Measurements from ENCODE around the gene SAPCD2.
A peak's percentile ranks its signal among the peaks of the same experiment; 100 is the strongest.

The SAPCD2 gene

DNA sequence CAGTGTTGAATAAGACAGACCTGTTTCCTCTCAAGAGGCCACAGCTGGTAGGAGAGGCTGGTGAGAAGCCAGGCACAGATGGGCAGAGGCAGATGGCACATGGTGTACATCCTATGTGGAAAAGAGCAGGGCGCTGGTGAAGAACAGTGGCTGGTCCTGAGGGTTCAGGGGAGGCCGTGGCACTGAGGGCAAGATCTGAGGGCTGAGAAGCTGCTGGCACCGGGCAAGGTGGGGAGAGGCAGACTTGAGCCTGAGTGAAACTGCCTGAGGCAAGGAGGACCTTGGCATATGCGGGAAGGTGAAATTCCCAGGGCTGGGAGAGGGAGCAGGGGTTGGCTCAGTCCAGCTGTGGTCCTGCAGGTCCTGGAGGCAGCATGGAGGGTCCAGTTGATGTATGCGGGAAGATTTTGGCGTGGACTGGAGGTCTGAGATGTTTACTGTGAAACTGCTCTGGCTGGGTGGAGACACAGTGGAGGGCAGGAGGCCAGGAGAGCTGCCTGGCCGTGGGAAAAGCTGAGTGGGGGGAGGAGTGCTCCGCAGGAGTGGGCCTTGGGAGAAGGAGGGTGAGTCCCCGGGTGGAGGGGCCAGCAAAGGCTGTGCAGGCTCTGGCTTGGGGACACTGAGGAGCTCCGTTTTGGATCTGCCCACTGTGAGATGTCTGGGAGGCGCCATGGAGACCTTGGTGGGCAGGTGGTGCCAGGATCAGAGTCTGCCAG lies 19.0 kb upstream of the SAPCD2 start:
- Mint-ChIP-seq H3K36me3 (peaks cover 2% of the 10 kb centered on the region), H3K27ac (peak overlapping the region; percentile 43), H3K4me3 (peak overlapping the region; percentile 30), H3K9me3 (no peaks in the 10 kb centered on the region), H3K4me1 (peaks cover 42% of the 10 kb centered on the region), H3K27me3 (no peaks in the 10 kb centered on the region)

DNA sequence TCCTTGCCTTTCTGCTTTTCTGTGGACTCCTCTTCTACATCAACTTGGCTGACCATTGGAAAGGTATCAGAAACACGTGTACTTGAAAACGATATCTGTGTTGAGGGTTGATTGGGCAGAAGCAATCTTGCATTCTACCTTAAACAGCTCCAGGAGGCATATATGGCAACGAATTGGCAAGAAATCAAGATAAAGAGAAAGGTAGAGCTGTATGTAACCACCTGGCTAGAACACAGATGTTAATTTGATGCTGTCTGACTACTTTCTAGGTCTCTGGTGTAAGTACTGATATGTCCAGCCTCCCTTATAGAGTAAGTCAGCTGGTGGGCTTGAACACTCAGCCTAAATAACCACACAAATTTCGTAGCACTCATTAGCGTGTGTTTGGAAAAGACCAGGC lies 17.8 kb upstream of the SAPCD2 start:
- H3K36me3 Mint-ChIP-seq: peaks cover 2% of the 10 kb centered on the region

DNA sequence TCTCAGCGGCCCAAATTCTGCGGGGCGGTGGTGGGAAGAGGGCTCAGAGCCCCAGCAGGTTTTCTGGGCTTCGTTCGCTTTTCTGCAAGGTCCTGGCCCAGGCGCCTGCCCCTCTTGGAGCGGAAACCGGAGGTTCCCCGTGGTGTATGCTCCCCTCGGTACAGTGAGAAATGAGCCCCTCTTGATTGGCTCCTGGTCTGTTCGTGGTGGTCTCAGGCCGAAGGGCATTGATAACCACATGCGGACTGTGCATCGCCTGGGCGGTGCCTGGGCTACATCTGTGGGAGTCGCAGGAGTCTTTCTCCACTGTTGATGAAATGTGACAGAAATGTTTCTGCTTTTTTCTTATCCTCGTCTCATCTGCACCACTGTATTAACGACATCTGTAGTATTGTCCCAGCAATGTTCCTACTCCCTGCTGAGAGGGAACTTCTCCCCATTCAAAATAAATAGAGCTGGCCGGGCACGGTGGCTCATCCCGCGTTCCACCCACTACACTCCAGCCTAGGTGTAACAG lies 17.1 kb upstream of the SAPCD2 start:
- H3K4me1 Mint-ChIP-seq: peaks cover 34% of the 10 kb centered on the region
- peak overlapping the region; percentile 93 for H3K27ac Mint-ChIP-seq
- no peaks in the 10 kb centered on the region for H3K27me3 Mint-ChIP-seq
- H3K9me3 Mint-ChIP-seq: no peaks in the 10 kb centered on the region
- peak overlapping the region; percentile 89 for H3K4me3 Mint-ChIP-seq
- H3K36me3 Mint-ChIP-seq: peaks cover 2% of the 10 kb centered on the region

More for the DNA sequence above, 17.8 kb upstream of the SAPCD2 start:
- Mint-ChIP-seq H3K27me3 (no peaks in the 10 kb centered on the region), H3K9me3 (no peaks in the 10 kb centered on the region), H3K27ac (peak overlapping the region; percentile 93), H3K4me1 (peaks cover 39% of the 10 kb centered on the region), H3K4me3 (peak overlapping the region; percentile 89)

DNA sequence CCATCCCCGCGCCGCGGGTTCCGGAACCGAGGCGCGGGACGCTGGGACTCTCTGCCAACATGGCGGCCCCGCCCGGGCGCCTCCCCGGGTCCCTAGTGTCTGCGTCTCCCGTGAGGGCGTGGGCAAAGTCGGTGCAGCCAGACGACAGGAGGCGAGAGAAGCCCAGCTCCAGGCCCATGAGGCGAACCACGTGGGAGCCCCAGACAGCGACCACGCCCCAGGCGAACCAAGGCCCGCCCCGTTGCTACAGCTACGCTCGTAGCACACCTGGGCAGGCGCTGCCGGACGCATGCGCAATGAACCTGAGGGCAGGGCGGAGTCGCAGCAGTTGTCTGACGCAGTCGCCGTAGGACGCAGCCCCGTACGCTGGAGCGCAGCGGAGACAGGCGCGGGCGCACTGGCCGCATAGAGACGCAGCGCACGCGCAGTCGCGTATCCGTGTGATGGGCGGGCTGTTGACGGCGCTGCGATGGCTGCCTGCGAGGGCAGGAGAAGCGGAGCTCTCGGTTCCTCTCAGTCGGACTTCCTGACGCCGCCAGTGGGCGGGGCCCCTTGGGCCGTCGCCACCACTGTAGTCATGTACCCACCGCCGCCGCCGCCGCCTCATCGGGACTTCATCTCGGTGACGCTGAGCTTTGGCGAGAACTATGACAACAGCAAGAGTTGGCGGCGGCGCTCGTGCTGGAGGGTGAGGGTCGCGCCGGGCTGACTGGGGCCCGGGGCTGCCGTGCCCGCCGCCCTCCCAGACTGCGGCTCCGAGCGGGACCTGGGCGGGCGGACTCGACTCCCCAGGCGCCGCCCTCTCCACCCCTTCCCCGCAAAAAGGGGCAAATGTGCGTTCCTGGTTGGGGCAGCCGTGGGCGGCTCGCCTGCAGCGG lies 16.4 kb upstream of the SAPCD2 start, which contains the start of gene MAN1B1:
Gene MAN1B1 (plus strand): TSS at position 455 of the 878 bp plus-strand sequence. CDS start 15 bp downstream, at position 470.
- Mint-ChIP-seq H3K27ac (peak within 1 kb of the TSS; percentile 98), H3K36me3 (peaks cover 2% of the 10 kb centered on the region), H3K4me3 (peak within 1 kb of the TSS; percentile 96), H3K27me3 (no peaks in the 10 kb centered on the region), H3K4me1 (peaks cover 32% of the 10 kb centered on the region), H3K9me3 (no peaks in the 10 kb centered on the region)

DNA sequence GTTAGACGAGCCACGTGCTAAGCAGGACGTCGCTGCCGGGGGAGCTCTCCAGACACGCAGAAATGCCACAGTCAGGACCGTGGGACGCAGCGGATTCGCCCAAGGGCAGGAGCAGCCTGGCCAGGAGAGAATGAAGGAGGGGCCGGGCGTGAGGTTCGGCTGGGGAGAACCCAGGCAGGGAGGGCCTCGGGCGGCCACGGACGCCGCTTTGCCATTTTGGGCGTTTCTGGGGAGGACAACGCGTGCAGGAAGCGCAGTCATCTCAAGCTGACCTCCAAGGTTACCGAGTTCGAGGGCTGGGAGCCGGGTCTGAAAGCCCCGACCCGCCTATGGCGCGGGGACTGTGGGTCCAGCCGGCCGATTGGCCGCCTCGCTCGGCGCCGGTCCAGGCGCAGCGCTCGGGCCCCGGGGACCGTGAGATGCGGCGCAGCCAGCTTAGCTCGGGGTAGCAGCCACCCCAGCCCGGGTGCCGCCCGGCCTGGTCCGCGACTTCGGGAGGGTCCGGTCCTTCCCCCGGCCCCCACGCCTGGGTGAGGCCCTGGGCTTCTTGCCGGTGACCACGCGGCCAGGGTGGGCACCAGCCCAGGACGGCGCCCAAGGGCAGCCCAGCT lies 15.7 kb upstream of the SAPCD2 start:
- Mint-ChIP-seq H3K9me3 (no peaks in the 10 kb centered on the region), H3K27me3 (no peaks in the 10 kb centered on the region), H3K36me3 (peaks cover 2% of the 10 kb centered on the region), H3K4me3 (peak overlapping the region; percentile 96), H3K27ac (peak overlapping the region; percentile 98), H3K4me1 (peaks cover 32% of the 10 kb centered on the region)

DNA sequence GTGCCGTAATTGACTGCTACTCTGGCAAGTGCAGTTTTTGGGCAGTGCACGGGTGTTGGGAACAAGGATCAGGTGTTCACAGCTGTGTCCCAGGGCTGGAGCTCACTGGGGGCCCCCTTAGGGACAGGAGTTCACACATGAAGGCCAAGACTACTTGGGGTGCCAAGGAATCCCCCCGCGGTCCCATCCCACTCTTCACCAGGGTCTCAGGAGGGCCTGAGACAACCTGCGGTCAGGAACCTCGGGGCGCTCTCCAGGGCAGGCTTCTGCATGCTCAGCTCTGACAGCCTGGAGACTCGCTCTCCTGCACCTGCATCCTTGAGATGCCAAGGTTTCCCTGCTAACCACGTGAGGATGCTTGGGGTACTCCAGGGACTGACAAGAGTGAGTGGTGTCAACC lies 14.2 kb upstream of the SAPCD2 start:
- Mint-ChIP-seq H3K27ac (no peak overlapping the region), H3K27me3 (no peaks in the 10 kb centered on the region), H3K4me3 (no peak overlapping the region), H3K9me3 (no peaks in the 10 kb centered on the region), H3K4me1 (peaks cover 36% of the 10 kb centered on the region), H3K36me3 (peaks cover 2% of the 10 kb centered on the region)

DNA sequence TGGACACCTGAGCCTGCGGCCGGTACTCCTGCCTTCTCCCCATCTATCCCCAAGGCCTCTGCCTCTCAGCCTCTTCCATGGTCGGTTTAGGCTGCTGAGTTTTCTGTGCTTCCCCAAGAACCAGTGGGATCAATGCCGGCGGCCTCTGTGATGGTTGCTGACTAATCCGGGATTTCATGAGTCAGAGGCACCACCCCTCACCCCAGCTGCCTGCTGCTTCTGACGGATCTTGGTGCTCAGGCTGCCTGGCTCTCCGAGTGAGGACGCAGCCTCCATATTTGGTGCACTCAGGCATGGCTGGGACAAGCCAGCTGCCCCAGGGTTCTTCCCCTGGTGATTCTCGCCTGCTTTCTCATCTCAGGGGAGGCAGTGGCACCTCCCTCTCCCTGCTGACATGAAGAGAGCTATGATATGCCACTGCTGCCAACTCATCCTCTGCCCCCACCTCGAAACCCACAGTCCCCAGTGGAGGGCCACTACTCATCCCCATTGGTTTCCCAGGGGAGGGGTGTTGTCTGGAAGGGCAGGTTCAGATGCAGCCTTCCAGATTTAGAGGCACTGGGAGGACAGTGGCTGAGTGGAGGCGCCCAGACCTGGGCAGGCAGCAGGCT lies 13.1 kb upstream of the SAPCD2 start:
- H3K4me1 Mint-ChIP-seq: peaks cover 25% of the 10 kb centered on the region
- peaks cover 2% of the 10 kb centered on the region for H3K36me3 Mint-ChIP-seq
- no peaks in the 10 kb centered on the region for H3K27me3 Mint-ChIP-seq
- H3K9me3 Mint-ChIP-seq: no peaks in the 10 kb centered on the region
- no peak overlapping the region for H3K4me3 Mint-ChIP-seq
- peak overlapping the region; percentile 2 for H3K27ac Mint-ChIP-seq

DNA sequence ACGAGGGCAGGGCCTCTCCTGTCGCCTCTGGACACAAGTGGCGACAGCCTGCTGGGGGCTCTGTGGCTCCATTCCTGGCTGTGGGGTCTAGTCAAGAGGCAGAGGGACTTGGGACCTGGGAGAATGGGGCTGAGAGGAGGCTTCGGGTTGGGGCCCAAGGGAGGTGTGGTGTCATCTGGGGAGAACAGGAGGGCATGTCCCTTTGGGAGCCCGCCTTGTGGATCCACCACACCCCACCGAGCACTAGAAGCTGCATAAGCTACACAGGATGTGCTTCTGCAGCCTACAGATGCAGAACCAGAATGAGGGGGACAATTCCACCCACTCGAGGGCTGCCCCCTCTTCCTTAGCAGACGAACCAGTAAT lies 12.6 kb upstream of the SAPCD2 start:
- no peaks in the 10 kb centered on the region for H3K27me3 Mint-ChIP-seq
- H3K36me3 Mint-ChIP-seq: no peaks in the 10 kb centered on the region
- H3K9me3 Mint-ChIP-seq: no peaks in the 10 kb centered on the region
- H3K27ac Mint-ChIP-seq: no peak overlapping the region
- H3K4me3 Mint-ChIP-seq: no peak overlapping the region
- H3K4me1 Mint-ChIP-seq: peaks cover 20% of the 10 kb centered on the region

DNA sequence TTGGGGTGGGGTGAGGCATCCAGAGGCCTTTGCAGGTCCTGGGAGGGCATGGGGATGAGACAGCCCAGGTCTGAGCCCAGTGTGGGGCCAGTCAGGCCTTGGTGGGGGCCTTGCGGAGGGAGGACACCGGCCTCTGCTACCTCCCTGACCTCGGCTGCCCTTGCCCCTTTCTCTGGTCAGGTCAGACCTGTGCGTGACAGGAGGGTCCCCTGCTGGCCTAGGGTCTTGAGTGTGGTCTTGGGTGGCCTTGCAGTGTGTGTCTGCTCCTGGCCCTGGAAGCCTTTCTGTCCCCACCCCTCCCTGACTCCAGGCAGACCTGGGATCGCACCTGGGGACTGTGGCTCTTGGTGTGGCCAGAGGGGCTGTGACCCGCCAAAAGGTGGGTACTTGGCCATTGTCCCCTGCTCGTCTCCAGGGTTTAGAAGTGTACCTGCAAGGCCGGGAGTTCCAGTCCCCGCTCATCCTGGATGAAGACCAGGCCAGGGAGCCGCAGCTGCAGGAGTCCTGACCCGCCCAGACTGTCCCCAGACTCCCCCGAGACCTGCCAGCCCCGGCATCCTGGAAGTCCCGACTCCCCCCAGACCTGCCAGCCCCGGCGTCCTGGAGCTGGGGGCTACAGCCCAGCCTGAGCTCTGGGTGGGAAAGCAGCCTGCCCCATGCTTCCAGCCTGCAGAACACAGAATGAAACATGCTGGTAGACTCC lies 12.0 kb upstream of the SAPCD2 start:
- H3K4me1 Mint-ChIP-seq: peaks cover 14% of the 10 kb centered on the region
- H3K27ac Mint-ChIP-seq: no peak overlapping the region

DNA sequence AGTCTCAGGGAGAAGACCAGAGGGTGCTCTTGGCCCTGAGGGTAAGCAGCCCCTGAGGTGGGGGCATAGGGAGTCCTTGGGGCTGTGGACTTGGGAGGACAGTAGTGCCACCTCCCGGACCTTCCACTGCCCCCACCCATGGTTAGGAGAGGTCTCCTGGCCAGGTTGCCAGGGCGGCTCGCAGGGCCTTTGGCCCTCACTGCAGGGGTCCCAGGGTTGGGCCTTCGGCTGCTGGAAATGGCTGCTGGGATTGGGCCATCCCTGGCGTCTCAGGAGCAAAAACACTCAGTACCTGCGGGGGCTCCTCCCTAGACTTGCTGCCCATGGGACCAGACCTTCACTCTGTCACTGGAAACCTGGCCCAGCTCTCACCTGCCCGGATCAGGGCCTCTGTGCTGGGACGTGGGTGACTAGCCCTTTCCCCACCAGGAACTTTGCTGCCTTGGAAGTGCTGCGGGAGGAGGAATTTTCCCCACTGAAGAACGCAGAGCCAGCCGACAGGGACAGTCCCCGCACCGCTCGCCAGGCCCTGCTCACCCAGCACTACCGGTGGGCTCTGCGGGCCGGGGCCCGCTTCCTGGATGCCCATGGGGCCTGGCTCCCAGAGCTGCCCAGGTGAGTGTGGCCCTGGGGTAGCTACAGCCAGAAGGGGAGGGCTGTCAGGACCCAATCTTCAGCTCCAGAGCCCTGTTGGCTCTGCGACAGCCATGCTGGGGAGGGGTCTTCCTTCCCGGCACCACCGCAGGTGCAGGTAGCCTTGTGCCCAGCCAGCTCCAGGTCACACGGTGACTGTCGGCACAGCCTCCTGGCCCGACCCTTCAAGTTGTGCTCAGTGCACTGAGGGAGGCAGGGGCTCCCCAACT lies 10.1 kb upstream of the SAPCD2 start:
- H3K9me3 Mint-ChIP-seq: no peaks in the 10 kb centered on the region
- H3K4me1 Mint-ChIP-seq: peaks cover 10% of the 10 kb centered on the region
- H3K27ac Mint-ChIP-seq: no peak overlapping the region
- H3K27me3 Mint-ChIP-seq: no peaks in the 10 kb centered on the region
- H3K36me3 Mint-ChIP-seq: no peaks in the 10 kb centered on the region
- no peak overlapping the region for H3K4me3 Mint-ChIP-seq

More for the DNA sequence above, 12.0 kb upstream of the SAPCD2 start:
- H3K9me3 Mint-ChIP-seq: no peaks in the 10 kb centered on the region
- no peaks in the 10 kb centered on the region for H3K36me3 Mint-ChIP-seq
- H3K4me3 Mint-ChIP-seq: no peak overlapping the region
- no peaks in the 10 kb centered on the region for H3K27me3 Mint-ChIP-seq

DNA sequence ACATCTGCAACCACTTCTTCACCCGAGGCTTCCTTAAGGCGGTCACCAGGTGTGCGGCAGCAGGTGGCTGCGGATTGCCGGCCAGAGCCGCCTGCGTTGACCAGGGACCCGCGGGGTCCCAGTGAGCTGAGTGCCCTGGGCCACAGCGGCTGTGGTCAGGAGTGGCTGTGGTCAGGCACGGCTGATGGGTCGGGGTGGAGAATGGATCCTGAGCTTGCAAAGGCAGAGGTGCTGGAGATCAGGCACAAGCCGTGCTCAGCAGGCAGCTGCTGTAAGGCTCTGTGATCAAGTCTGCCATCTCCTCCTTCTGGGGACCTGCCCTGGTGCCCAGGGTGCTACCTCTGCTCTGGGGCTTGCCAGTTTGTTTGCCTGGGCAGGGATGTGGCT lies 9.0 kb upstream of the SAPCD2 start:
- Mint-ChIP-seq H3K27ac (no peak overlapping the region), H3K36me3 (no peaks in the 10 kb centered on the region), H3K9me3 (no peaks in the 10 kb centered on the region), H3K4me3 (peak overlapping the region; percentile 52), H3K4me1 (peaks cover 4% of the 10 kb centered on the region), H3K27me3 (no peaks in the 10 kb centered on the region)

DNA sequence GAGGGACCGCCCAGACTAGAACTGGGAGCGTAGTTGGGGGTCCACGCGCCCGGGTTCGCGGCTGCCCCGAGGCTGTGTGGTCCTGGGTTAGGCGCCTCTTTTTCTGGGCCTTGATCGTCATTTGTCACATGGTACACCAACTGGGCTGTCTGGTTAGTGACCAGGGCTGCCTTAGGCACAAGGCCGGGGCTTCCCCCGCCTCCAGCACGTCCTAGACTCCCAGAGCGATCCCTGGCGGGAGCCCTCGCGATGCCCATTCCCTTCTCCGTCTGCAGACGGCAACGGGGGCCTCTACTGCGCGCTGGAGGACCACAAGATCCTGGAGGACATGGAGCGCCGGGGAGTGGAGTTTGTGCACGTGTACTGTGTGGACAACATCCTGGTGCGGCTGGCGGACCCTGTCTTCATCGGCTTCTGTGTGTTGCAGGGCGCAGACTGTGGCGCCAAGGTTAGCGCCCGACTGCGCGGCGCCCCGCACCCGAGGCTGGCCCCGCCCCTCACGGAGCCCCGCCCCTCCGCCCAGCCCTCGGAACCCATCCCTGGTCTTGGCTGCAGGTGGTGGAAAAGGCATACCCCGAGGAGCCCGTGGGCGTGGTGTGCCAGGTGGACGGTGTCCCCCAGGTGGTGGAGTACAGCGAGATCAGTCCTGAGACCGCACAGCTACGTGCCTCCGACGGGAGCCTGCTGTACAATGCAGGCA lies 8.5 kb upstream of the SAPCD2 start:
- Mint-ChIP-seq H3K36me3 (no peaks in the 10 kb centered on the region), H3K4me3 (peak overlapping the region; percentile 36), H3K27ac (no peak overlapping the region), H3K4me1 (peaks cover 4% of the 10 kb centered on the region), H3K9me3 (no peaks in the 10 kb centered on the region), H3K27me3 (no peaks in the 10 kb centered on the region)

DNA sequence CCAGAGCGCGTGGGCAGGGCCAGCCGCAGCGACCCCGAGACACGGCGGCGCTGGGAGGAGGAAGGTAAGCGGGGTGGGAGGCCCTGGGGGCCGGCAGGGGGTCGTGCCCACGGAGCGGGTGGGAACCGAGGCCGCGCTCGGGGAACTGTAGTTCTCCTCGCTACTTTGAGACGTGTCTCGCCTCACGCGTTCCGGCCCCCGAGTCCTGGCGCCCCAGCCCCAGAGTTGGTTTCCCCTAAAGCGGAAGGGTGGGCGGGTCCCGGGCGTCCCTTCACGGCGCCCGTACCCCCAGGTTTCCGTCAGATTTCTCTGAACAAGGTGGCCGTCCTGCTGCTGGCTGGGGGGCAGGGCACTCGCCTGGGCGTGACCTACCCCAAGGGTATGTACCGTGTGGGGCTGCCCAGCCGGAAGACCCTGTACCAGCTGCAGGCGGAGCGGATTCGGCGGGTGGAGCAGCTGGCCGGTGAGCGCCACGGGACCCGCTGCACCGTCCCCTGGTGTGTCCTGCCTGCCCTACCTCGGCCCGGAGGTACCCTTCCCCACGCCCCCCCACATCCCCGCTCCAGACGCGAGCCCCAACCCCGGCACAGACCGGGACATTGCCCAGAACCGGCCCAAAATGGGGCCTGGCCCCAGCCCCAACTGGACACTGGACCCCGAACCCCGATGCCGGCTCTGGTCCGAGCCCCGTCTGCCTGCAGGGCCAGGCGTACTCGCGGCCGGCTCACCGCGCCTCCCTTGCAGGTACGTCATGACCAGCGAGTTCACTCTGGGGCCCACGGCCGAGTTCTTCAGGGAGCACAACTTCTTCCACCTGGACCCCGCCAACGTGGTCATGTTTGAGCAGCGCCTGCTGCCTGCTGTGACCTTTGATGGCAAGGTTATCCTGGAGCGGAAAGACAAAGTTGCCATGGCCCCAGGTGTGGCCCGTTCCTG lies 7.7 kb upstream of the SAPCD2 start:
- H3K36me3 Mint-ChIP-seq: no peaks in the 10 kb centered on the region
- H3K27ac Mint-ChIP-seq: no peak overlapping the region
- peak overlapping the region; percentile 52 for H3K4me3 Mint-ChIP-seq
- no peaks in the 10 kb centered on the region for H3K9me3 Mint-ChIP-seq
- peaks cover 4% of the 10 kb centered on the region for H3K4me1 Mint-ChIP-seq
- no peaks in the 10 kb centered on the region for H3K27me3 Mint-ChIP-seq
